ENCODE data around the gene CAMK4. TPM values are rescaled to one million over a fixed set of nuclear protein-coding genes. Genes with fewer than 3 reads are reported as not detected.

The CAMK4 gene
- total RNA-seq, 1 donor from 2014 or later = 3.8 TPM

DNA sequence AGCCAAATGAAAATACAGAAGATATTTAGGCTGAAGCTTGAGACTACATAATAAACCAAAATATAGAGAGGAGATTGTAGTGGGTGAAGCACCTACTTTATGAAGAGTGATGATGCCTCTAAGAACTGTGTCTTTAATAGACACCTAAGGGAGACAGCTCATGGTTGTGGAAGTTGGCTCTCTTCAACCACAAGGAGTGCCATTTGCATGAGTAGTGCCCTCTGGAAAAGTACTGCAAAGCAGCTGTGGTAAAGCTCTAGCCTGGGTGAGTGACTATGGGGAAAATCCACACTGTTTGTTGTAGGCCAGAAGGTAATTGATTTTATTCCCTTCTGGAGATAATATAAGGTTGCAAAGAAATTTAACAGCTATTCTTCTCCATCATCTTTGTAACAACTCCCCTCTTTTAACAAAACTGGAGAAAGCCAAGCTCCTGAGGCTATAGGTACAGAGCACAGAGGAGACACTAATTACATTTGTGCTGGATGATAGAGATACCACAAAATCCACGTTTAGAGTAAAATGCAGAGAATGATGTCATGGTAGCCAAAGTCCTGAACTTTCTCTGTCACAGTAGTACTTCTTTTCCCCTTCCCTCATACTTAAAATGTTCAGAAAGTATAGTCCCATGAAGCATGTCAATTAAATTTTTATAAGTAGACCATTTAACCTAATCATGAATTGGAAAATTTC lies 165.4 kb downstream of the CAMK4 start:
- peaks cover 8% of the 10 kb centered on the region for H3K4me1 Mint-ChIP-seq (ENCODE audit: low read depth, unreplicated experiment)
- H3K27ac ChIP-seq (ENCODE audit: low read depth, low read length) = peak overlapping the region; percentile 54
- no peaks in the 10 kb centered on the region for H3K79me2 ChIP-seq (ENCODE audit: insufficient read depth, low read length)
- no peaks in the 10 kb centered on the region for H3K9me3 Mint-ChIP-seq (ENCODE audit: unreplicated experiment)
- H3K36me3 ChIP-seq (ENCODE audit: insufficient read depth, low read length) = no peaks in the 10 kb centered on the region
- peak overlapping the region; percentile 47 for H3K4me2 ChIP-seq (ENCODE audit: low read length)
- DNase-seq (ENCODE audit: low read depth) (peak; percentile 81), FAIRE-seq (peak; percentile 98)
- peak overlapping the region; percentile 35 for H3K27ac Mint-ChIP-seq (ENCODE audit: unreplicated experiment)
- H3K9ac ChIP-seq (ENCODE audit: low read length) = no peak overlapping the region
- no peaks in the 10 kb centered on the region for H3K36me3 Mint-ChIP-seq (ENCODE audit: low read depth, unreplicated experiment)
- H3K4me3 Mint-ChIP-seq (ENCODE audit: unreplicated experiment) = no peak overlapping the region
- H3K27me3 Mint-ChIP-seq (ENCODE audit: low read depth, unreplicated experiment) = no peaks in the 10 kb centered on the region
- H3K4me1 ChIP-seq (ENCODE audit: insufficient read depth, low read length) = no peaks in the 10 kb centered on the region
- TF ChIP-seq, protein P1, sequence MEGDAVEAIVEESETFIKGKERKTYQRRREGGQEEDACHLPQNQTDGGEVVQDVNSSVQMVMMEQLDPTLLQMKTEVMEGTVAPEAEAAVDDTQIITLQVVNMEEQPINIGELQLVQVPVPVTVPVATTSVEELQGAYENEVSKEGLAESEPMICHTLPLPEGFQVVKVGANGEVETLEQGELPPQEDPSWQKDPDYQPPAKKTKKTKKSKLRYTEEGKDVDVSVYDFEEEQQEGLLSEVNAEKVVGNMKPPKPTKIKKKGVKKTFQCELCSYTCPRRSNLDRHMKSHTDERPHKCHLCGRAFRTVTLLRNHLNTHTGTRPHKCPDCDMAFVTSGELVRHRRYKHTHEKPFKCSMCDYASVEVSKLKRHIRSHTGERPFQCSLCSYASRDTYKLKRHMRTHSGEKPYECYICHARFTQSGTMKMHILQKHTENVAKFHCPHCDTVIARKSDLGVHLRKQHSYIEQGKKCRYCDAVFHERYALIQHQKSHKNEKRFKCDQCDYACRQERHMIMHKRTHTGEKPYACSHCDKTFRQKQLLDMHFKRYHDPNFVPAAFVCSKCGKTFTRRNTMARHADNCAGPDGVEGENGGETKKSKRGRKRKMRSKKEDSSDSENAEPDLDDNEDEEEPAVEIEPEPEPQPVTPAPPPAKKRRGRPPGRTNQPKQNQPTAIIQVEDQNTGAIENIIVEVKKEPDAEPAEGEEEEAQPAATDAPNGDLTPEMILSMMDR (IDR thresholded peaks at IDR 0.05; ENCODE audit: insufficient read depth, low read depth, low read length) = no peak
- TF ChIP-seq EZH2 (IDR thresholded peaks at IDR 0.05; ENCODE audit: insufficient read depth, low read length) = no peak
- H3K27me3 ChIP-seq (ENCODE audit: insufficient read depth, low read length) = no peaks in the 10 kb centered on the region
- no peaks in the 10 kb centered on the region for H3K9me3 ChIP-seq (ENCODE audit: insufficient read depth, low read depth, low read length)
- no peak overlapping the region for H2AFZ ChIP-seq (ENCODE audit: low read depth, low read length)
- no peaks in the 10 kb centered on the region for H4K20me1 ChIP-seq (ENCODE audit: insufficient read depth, low read length)
- H3K4me3 ChIP-seq (ENCODE audit: insufficient read depth, low read depth, low read length) = no peak overlapping the region

DNA sequence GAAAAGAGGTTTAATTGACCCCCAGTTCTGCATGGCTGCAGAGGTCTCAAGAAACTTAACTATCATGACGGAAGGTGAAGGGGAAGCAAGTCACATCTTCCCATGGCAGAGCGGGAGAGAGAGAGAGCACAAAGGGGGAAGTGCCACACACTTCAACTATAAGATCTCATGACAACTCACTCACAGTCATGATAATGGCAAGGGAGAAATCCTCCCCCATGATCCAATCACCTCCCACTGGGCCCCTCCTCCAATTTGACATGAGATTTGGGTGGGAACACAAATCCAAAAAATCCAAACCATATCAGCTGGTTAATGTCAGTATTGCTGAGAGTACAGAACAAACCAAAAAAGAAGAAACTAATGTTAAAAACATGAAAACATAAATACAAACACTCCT lies 168.0 kb downstream of the CAMK4 start:
- no peak for DNase-seq (ENCODE audit: low read depth)
- Mint-ChIP-seq H3K27me3 (ENCODE audit: low read depth, unreplicated experiment) (no peaks in the 10 kb centered on the region), H3K4me3 (ENCODE audit: unreplicated experiment) (no peak overlapping the region), H3K4me1 (ENCODE audit: low read depth, unreplicated experiment) (peaks cover 5% of the 10 kb centered on the region), H3K9me3 (ENCODE audit: unreplicated experiment) (no peaks in the 10 kb centered on the region), H3K27ac (ENCODE audit: unreplicated experiment) (no peak overlapping the region), H3K36me3 (ENCODE audit: low read depth, unreplicated experiment) (no peaks in the 10 kb centered on the region)
- no peaks in the 10 kb centered on the region for H3K36me3 ChIP-seq (ENCODE audit: insufficient read depth, low read length)
- H3K9ac ChIP-seq (ENCODE audit: low read length) = no peak overlapping the region
- no peak overlapping the region for H3K4me2 ChIP-seq (ENCODE audit: low read length)
- H3K9me3 ChIP-seq (ENCODE audit: insufficient read depth, low read depth, low read length) = no peaks in the 10 kb centered on the region
- H3K4me3 ChIP-seq (ENCODE audit: insufficient read depth, low read depth, low read length) = no peak overlapping the region
- no peak overlapping the region for H3K27ac ChIP-seq (ENCODE audit: low read depth, low read length)
- no peaks in the 10 kb centered on the region for H3K27me3 ChIP-seq (ENCODE audit: insufficient read depth, low read length)
- FAIRE-seq = no peak
- TF ChIP-seq, protein P1 (IDR thresholded peaks at IDR 0.05; ENCODE audit: insufficient read depth, low read depth, low read length) = no peak
- no peak for TF ChIP-seq EZH2 (IDR thresholded peaks at IDR 0.05; ENCODE audit: insufficient read depth, low read length)
- H3K79me2 ChIP-seq (ENCODE audit: insufficient read depth, low read length) = no peaks in the 10 kb centered on the region
- no peak overlapping the region for H2AFZ ChIP-seq (ENCODE audit: low read depth, low read length)
- no peaks in the 10 kb centered on the region for H4K20me1 ChIP-seq (ENCODE audit: insufficient read depth, low read length)
- H3K4me1 ChIP-seq (ENCODE audit: insufficient read depth, low read length) = no peaks in the 10 kb centered on the region

DNA sequence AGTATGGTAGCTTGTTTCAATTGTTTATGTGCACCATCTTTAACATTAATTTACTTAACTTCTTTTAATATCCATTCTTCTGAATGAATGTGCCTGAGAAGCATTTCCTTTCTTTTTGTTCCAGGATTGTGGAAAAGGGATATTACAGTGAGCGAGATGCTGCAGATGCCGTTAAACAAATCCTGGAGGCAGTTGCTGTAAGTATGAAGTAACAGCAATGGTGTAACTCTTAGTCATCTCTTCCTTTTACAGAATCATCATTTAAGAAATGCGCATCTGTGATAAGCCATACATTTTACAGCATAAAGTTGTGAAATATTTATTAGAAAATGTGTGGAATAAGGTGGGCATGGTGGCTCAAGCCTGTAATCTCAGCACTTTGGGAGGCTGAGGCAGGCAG lies 170.4 kb downstream of the CAMK4 start:
- no peaks in the 10 kb centered on the region for H3K4me1 ChIP-seq (ENCODE audit: insufficient read depth, low read length)
- no peak overlapping the region for H3K4me3 Mint-ChIP-seq (ENCODE audit: unreplicated experiment)
- FAIRE-seq (peak; percentile 64), DNase-seq (ENCODE audit: low read depth) (peak; percentile 65)
- H3K9ac ChIP-seq (ENCODE audit: low read length) = no peak overlapping the region
- H3K27me3 Mint-ChIP-seq (ENCODE audit: low read depth, unreplicated experiment) = no peaks in the 10 kb centered on the region
- no peaks in the 10 kb centered on the region for H3K9me3 Mint-ChIP-seq (ENCODE audit: unreplicated experiment)
- no peaks in the 10 kb centered on the region for H4K20me1 ChIP-seq (ENCODE audit: insufficient read depth, low read length)
- H3K79me2 ChIP-seq (ENCODE audit: insufficient read depth, low read length) = no peaks in the 10 kb centered on the region
- no peak overlapping the region for H2AFZ ChIP-seq (ENCODE audit: low read depth, low read length)
- H3K27ac Mint-ChIP-seq (ENCODE audit: unreplicated experiment) = no peak overlapping the region
- H3K27ac ChIP-seq (ENCODE audit: low read depth, low read length) = no peak overlapping the region
- no peaks in the 10 kb centered on the region for H3K9me3 ChIP-seq (ENCODE audit: insufficient read depth, low read depth, low read length)
- peaks cover 3% of the 10 kb centered on the region for H3K4me1 Mint-ChIP-seq (ENCODE audit: low read depth, unreplicated experiment)
- H3K4me2 ChIP-seq (ENCODE audit: low read length) = peak overlapping the region; percentile 4
- H3K4me3 ChIP-seq (ENCODE audit: insufficient read depth, low read depth, low read length) = no peak overlapping the region
- TF ChIP-seq, protein P1 (IDR thresholded peaks at IDR 0.05; ENCODE audit: insufficient read depth, low read depth, low read length) = no peak
- TF ChIP-seq EZH2 (IDR thresholded peaks at IDR 0.05; ENCODE audit: insufficient read depth, low read length) = no peak
- H3K36me3 Mint-ChIP-seq (ENCODE audit: low read depth, unreplicated experiment) = no peaks in the 10 kb centered on the region
- H3K36me3 ChIP-seq (ENCODE audit: insufficient read depth, low read length) = no peaks in the 10 kb centered on the region
- H3K27me3 ChIP-seq (ENCODE audit: insufficient read depth, low read length) = no peaks in the 10 kb centered on the region
